Measurements from ENCODE around the gene TYSND1. TPM values are rescaled to one million over a fixed set of nuclear protein-coding genes. Genes with fewer than 3 reads are reported as not detected.
A peak's percentile ranks its signal among the peaks of the same experiment; 100 is the strongest.
"Not testable (repeated sequence)": the region's sequence is repeated elsewhere in the genome, so short reads cannot be mapped to it uniquely, and the experiment has no call there.

Gene TYSND1
- total RNA-seq (2014; rRNA removed), result 14.1 and 20.5 TPM in 2 replicates
- 5.3 TPM for polyA plus RNA-seq (2012)

GRCh38 chr10:70146489-70147258 is at the start of gene TYSND1:
TSS of gene TYSND1 (minus strand) at chr10:70146700. CDS start at chr10:70146586, 114 bp downstream.
- DNase-seq (ENCODE audit: low read depth), result peak; percentile 98

- peak; percentile 31 for DNase-seq (ENCODE audit: low read depth)
Measured at GRCh38 chr10:70193391-70193844, 46.9 kb upstream of the TYSND1 start.

- DNase-seq (ENCODE audit: low read depth), result peak; percentile 88
Measured at GRCh38 chr10:70192326-70192968, 45.9 kb upstream of the TYSND1 start.

- DNase-seq (ENCODE audit: low read depth), result peak; percentile 86
Measured at GRCh38 chr10:70191972-70192305, 45.4 kb upstream of the TYSND1 start.

GRCh38 chr10:70191161-70191971 is 44.9 kb upstream of the TYSND1 start:
- peak; percentile 38 for DNase-seq (ENCODE audit: low read depth)

GRCh38 chr10:70190581-70190980 is 44.1 kb upstream of the TYSND1 start:
- DNase-seq (ENCODE audit: low read depth), result no peak

GRCh38 chr10:70190102-70190501 is 43.6 kb upstream of the TYSND1 start:
- DNase-seq (ENCODE audit: low read depth), result no peak

- no peak for DNase-seq (ENCODE audit: low read depth)
Measured at GRCh38 chr10:70188768-70189167, 42.3 kb upstream of the TYSND1 start.

- DNase-seq (ENCODE audit: low read depth), result no peak
Measured at GRCh38 chr10:70186571-70186970, 40.1 kb upstream of the TYSND1 start.

- DNase-seq (ENCODE audit: low read depth), result no peak
Measured at GRCh38 chr10:70186090-70186489, 39.6 kb upstream of the TYSND1 start.

GRCh38 chr10:70183304-70183703 is 36.8 kb upstream of the TYSND1 start:
- DNase-seq (ENCODE audit: low read depth), result no peak

GRCh38 chr10:70179209-70179608 is 32.7 kb upstream of the TYSND1 start:
- DNase-seq (ENCODE audit: low read depth), result not testable (repeated sequence)

- no peak for DNase-seq (ENCODE audit: low read depth)
Measured at GRCh38 chr10:70178139-70178725, 31.7 kb upstream of the TYSND1 start.

GRCh38 chr10:70176441-70176840 is 29.9 kb upstream of the TYSND1 start:
- DNase-seq (ENCODE audit: low read depth), result no peak

- no peak for DNase-seq (ENCODE audit: low read depth)
Measured at GRCh38 chr10:70175516-70175915, 29.0 kb upstream of the TYSND1 start.

- no peak for DNase-seq (ENCODE audit: low read depth)
Measured at GRCh38 chr10:70174058-70174741, 27.7 kb upstream of the TYSND1 start.

- DNase-seq (ENCODE audit: low read depth), result no peak
Measured at GRCh38 chr10:70169649-70170364, 23.3 kb upstream of the TYSND1 start.

- no peak for DNase-seq (ENCODE audit: low read depth)
Measured at GRCh38 chr10:70169011-70169410, 22.5 kb upstream of the TYSND1 start.

GRCh38 chr10:70167246-70167645 is 20.7 kb upstream of the TYSND1 start:
- peak; percentile 41 for DNase-seq (ENCODE audit: low read depth)

GRCh38 chr10:70166394-70166793 is 19.9 kb upstream of the TYSND1 start:
- no peak for DNase-seq (ENCODE audit: low read depth)

- DNase-seq (ENCODE audit: low read depth), result no peak
Measured at GRCh38 chr10:70164163-70164562, 17.7 kb upstream of the TYSND1 start.
